Osteoblast (primary cell): Measurements from ENCODE around the gene ZDHHC5. TPM values are rescaled to one million over a fixed set of nuclear protein-coding genes. Genes with fewer than 3 reads are reported as not detected.
A peak's percentile ranks its signal among the peaks of the same experiment; 100 is the strongest.
"Not testable (repeated sequence)": the region's sequence is repeated elsewhere in the genome, so short reads cannot be mapped to it uniquely, and the experiment has no call there.

Experiments used
- DNase-seq: peaks from one replicate; pipeline ENCODE4 v3.0.0; 2011; ENCODE audit warnings: low spot score, mixed read lengths; ENCODE audit not compliant: insufficient read length; ENCODE audit errors: missing footprints
- H2AFZ ChIP-seq: 2 replicates; pipeline ENCODE4 v1.6.0; 2011; ENCODE audit warnings: mild to moderate bottlenecking, low read length
- H3K27ac ChIP-seq: 2 replicates; pipeline ENCODE4 v1.5.1; 2011; ENCODE audit warnings: mild to moderate bottlenecking, low read depth, low read length, moderate library complexity
- H3K27me3 ChIP-seq: 2 replicates; pipeline ENCODE4 v1.6.0; 2012; ENCODE audit warnings: mild to moderate bottlenecking, control low read depth, inconsistent platforms, low read length, moderate library complexity; ENCODE audit not compliant: insufficient read depth
- H3K36me3 ChIP-seq: 2 replicates; pipeline ENCODE4 v1.5.1; 2011; ENCODE audit warnings: mild to moderate bottlenecking, low read length, control low read depth, moderate library complexity; ENCODE audit not compliant: insufficient read depth
- H3K4me1 ChIP-seq: 2 replicates; pipeline ENCODE4 v1.5.1; 2011; ENCODE audit warnings: mild to moderate bottlenecking, low read length, control low read depth, moderate library complexity; ENCODE audit not compliant: insufficient read depth
- H3K4me2 ChIP-seq: 2 replicates; pipeline ENCODE4 v1.6.0; 2011; ENCODE audit warnings: mild to moderate bottlenecking, low read length; ENCODE audit not compliant: insufficient read depth
- H3K4me3 ChIP-seq: fragments of 200-600 bp; sonication (generic); 3 replicates; pipeline ENCODE4 v1.5.1; 2012; ENCODE audit warnings: mild to moderate bottlenecking, low read length, inconsistent platforms; ENCODE audit not compliant: insufficient read depth
- H3K79me2 ChIP-seq: 2 replicates; pipeline ENCODE4 v1.6.0; 2012; ENCODE audit warnings: mild to moderate bottlenecking, low read length, control low read depth, inconsistent platforms; ENCODE audit not compliant: insufficient read depth
- H3K9me3 ChIP-seq: 2 replicates; pipeline ENCODE4 v1.5.1; 2011; ENCODE audit warnings: low read depth, low read length, control low read depth
- H4K20me1 ChIP-seq: 2 replicates; pipeline ENCODE4 v1.6.0; 2012; ENCODE audit warnings: mild to moderate bottlenecking, low read length, control low read depth; ENCODE audit not compliant: insufficient read depth
- total RNA-seq: library from RNA; depleted of rRNA; stranded (reverse); fragments of >200 nt; gene quantifications from 2 replicates; pipeline ENCODE4 v1.2.3, GENCODE V29; 2012
- TF ChIP-seq, protein P1 (sequence below): IDR thresholded peaks from 2 replicates; pipeline ENCODE4 v1.5.1; 2011; ENCODE audit warnings: mild to moderate bottlenecking, low read depth, low read length, moderate library complexity; ENCODE audit errors: extremely low read depth

ZDHHC5 gene
- total RNA-seq, 1 donor = 48.9 TPM

DNA sequence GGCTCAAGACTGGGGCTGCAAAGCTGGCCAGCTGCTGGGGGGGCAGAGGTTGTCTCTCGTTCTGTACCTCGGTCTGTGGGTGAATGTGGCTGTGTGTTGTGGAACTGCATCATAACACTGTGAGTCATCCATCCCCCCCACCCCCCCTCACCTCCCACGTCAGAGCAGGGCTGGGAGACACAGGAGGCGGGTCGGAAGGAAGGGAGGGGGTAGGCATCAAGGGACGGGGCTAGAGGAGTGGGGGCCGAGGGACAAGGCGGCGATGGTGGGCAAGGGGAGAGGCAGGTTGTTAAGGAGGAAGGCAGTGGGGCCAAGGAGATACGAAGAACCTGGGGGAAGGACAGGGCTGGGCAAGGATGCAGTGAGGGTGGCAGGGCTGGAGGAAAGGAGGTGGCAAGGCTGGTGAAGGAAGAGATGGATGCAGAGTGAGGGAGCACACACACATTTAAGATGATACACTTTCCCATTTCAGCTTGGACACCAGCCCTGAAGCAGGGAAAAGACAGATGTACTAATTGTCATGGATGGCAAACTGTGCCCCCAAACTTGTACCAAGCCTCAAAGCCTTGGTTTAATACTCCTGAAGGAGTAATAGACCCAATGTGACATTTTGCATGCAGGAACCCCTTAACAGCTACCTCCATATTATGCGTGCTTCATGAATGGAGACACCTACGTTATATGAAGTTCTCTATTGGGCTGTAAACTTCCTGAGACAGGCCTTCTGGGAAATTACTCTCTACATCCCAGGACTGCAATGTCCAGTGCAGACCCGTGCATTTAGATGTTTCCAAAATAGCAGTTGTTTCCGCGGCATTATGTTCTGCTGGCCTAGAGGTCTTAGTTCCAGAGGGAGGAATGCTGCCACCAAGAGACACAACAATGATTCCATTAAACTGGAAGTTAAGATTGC, 17.8 kb upstream of the ZDHHC5 start, which contains the start of gene YPEL4:
TSS of gene YPEL4 (minus strand) at position 87 of the 913 bp plus-strand sequence. CDS start 2,805 bp downstream, outside the sequence.
- Histone ChIP-seq H3K27ac (no peak within 1 kb of the TSS), H3K79me2 (no peaks in the 10 kb centered on the region), H3K4me2 (peak within 1 kb of the TSS; percentile 84), H2AFZ (no peak within 1 kb of the TSS), H3K4me1 (peaks cover 48% of the 10 kb centered on the region), H3K27me3 (peaks cover 36% of the 10 kb centered on the region), H3K36me3 (no peaks in the 10 kb centered on the region), H3K9me3 (no peaks in the 10 kb centered on the region), H4K20me1 (peaks cover 37% of the 10 kb centered on the region), H3K4me3 (peak within 1 kb of the TSS; percentile 70)
- peak; percentile 95 for DNase-seq
- TF ChIP-seq, protein P1, sequence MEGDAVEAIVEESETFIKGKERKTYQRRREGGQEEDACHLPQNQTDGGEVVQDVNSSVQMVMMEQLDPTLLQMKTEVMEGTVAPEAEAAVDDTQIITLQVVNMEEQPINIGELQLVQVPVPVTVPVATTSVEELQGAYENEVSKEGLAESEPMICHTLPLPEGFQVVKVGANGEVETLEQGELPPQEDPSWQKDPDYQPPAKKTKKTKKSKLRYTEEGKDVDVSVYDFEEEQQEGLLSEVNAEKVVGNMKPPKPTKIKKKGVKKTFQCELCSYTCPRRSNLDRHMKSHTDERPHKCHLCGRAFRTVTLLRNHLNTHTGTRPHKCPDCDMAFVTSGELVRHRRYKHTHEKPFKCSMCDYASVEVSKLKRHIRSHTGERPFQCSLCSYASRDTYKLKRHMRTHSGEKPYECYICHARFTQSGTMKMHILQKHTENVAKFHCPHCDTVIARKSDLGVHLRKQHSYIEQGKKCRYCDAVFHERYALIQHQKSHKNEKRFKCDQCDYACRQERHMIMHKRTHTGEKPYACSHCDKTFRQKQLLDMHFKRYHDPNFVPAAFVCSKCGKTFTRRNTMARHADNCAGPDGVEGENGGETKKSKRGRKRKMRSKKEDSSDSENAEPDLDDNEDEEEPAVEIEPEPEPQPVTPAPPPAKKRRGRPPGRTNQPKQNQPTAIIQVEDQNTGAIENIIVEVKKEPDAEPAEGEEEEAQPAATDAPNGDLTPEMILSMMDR = no peak

DNA sequence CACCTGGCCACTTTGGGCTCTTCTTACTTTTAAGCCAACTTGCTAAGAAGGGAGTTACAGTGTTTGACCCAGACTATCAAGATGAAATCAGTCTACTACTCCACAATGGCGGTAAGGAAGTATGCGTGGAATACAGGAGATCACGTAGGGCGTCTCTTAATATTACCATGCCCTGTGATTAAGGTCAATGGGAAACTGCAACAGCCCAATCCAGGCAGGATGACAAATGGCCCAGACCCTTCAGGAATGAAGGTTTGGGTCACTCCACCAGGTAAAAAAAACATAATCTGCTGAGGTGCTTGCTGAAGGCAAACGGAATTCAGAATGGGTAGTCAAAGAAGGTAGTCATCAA, 17.2 kb upstream of the ZDHHC5 start:
- Histone ChIP-seq H3K79me2 (no peaks in the 10 kb centered on the region), H3K36me3 (no peaks in the 10 kb centered on the region), H3K4me2 (no peak overlapping the region), H3K4me3 (no peak overlapping the region), H4K20me1 (peaks cover 31% of the 10 kb centered on the region), H3K27me3 (peaks cover 33% of the 10 kb centered on the region), H3K4me1 (peaks cover 43% of the 10 kb centered on the region), H3K27ac (no peak overlapping the region), H2AFZ (no peak overlapping the region), H3K9me3 (no peaks in the 10 kb centered on the region)
- no peak for DNase-seq
- TF ChIP-seq, protein P1 = no peak

DNA sequence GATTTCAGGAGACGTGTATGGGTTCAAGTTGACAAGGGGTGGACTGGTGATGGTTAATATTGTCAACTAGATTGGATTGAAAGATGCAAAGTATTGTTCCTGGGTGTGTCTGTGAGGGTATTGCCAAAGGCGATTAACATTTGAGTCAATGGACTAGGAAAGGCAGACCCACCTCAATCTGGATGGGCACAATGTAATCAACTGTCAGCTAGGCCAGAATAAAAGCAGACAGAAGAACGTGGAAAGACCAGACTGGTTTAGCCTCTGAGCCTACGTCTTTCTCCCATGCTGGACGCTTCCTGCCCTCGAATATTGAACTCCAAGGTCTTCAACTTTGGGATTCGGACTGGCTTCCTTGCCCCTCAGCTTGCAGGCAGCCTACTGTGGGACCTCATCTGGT, 16.5 kb upstream of the ZDHHC5 start:
- no peaks in the 10 kb centered on the region for H3K79me2 ChIP-seq
- no peak overlapping the region for H3K27ac ChIP-seq
- peaks cover 43% of the 10 kb centered on the region for H3K4me1 ChIP-seq
- H2AFZ ChIP-seq = no peak overlapping the region
- H4K20me1 ChIP-seq = peaks cover 24% of the 10 kb centered on the region
- H3K9me3 ChIP-seq = no peaks in the 10 kb centered on the region
- H3K27me3 ChIP-seq = peaks cover 26% of the 10 kb centered on the region
- no peak overlapping the region for H3K4me3 ChIP-seq
- H3K4me2 ChIP-seq = no peak overlapping the region
- no peak for DNase-seq
- TF ChIP-seq, protein P1 = no peak
- no peaks in the 10 kb centered on the region for H3K36me3 ChIP-seq

DNA sequence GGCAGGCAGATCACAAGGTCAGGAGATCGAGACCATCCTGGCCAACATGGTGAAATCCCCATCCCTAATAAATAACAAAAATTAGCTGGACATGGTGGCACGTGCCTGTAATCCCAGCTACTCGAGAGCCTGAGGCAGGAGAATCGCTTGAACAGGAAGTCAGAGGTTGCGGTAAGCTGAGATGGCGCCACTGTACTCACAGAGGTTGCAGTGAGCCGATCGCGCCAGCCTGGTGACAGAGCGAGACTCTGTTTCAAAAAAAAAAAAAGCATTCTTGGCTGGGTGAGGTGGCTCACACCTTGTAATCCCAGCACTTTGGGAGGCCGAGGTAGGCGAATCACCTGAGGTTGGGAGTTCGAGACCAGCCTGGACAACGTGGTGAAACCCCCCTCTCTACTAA, 15.7 kb upstream of the ZDHHC5 start:
- H2AFZ ChIP-seq, H3K4me3 ChIP-seq, H3K36me3 ChIP-seq, H3K79me2 ChIP-seq, H3K9me3 ChIP-seq, H3K27ac ChIP-seq, DNase-seq: not testable (repeated sequence)
- Histone ChIP-seq H4K20me1 (peaks cover 16% of the 10 kb centered on the region), H3K27me3 (peaks cover 18% of the 10 kb centered on the region), H3K4me1 (peaks cover 42% of the 10 kb centered on the region), H3K4me2 (peak overlapping the region; percentile 68)
